Astrocyte of the spinal cord (primary cell): ENCODE measurements around the gene RASA2.

ENCODE experiments used
- DNase-seq: peaks from one replicate; pipeline ENCODE4 v3.0.0; 2011; ENCODE audit warnings: low read depth, low spot score
- H3K4me3 ChIP-seq: 2 replicates; pipeline ENCODE4 v1.5.1; 2011; ENCODE audit warnings: low read depth, mild to moderate bottlenecking, low read length, moderate library complexity
- CTCF ChIP-seq: IDR thresholded peaks from 2 replicates; pipeline ENCODE4 v1.5.1; 2012; ENCODE audit warnings: low read depth, mild to moderate bottlenecking, low read length, inconsistent platforms
- in situ Hi-C: cut with HindIII; loops from 2 replicates; pipeline ENCODE4 v1.10.0; 2017; ENCODE audit warnings: low sequenced_read_pairs

Gene RASA2

GRCh38 chr3:141553055-141553454 is 66.2 kb downstream of the RASA2 start:
- in situ Hi-C loops, result no loop called here
- no peak overlapping the region for H3K4me3 ChIP-seq
- no peak for TF ChIP-seq CTCF
- DNase-seq, result no peak

DNA sequence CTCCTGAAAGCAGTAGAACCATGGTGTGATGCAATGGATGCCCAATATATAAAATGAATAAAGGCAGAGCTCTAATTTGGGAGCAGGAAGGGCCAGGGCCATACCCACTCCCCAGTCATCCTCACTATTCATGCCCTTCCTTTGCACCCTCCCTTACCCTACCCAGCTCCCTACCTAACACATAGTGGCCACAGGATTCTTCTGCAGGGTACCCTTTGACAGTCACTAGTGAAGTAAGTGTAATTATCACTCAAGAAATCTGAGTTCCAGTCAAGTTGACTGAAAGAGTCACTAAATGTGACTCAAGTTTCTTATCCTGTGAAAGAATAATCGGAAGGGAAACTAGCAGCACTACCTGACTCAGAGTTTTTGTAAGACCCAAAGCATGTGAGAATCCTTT is 69.2 kb downstream of the RASA2 start:
- no peak for TF ChIP-seq CTCF
- no peak overlapping the region for H3K4me3 ChIP-seq
- no peak for DNase-seq
- in situ Hi-C loops, result no loop called here

DNA sequence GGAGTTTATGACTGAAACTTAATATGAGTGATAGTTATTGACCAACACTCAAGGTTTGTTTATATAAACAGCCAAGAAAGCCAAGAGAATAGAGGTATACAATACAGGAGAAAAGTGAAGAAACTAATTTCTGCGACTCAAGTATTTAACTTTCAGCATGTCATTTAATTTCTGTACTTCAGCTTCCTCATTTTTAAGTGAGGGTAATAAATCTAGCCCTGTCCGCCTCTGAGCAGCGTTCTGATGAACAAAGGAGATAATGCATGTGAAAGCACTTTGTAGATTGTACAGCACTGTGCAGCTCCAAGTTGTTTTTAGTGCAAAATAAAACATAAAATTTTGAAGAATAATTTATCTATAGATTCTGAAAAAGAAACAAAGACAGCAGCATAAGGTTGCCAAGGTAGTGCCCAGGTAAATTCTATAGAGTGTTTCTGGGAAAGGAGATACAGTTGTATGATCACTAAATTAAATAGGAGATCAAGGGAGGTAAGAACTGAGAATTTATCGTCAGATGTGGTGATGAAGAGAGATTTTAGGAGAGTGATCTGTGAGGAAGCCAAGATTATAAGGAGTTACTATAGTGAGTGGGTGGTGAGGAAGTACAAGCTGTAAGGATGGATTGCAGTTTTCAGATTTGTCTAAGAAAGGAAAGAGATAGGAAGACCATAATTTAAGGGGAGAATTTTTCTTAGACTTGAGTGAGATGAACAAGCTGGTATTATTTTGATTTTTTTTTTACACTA is 71.3 kb downstream of the RASA2 start:
- no peak overlapping the region for H3K4me3 ChIP-seq
- TF ChIP-seq CTCF, result no peak
- no peak for DNase-seq
- in situ Hi-C loops, result no loop called here

DNA sequence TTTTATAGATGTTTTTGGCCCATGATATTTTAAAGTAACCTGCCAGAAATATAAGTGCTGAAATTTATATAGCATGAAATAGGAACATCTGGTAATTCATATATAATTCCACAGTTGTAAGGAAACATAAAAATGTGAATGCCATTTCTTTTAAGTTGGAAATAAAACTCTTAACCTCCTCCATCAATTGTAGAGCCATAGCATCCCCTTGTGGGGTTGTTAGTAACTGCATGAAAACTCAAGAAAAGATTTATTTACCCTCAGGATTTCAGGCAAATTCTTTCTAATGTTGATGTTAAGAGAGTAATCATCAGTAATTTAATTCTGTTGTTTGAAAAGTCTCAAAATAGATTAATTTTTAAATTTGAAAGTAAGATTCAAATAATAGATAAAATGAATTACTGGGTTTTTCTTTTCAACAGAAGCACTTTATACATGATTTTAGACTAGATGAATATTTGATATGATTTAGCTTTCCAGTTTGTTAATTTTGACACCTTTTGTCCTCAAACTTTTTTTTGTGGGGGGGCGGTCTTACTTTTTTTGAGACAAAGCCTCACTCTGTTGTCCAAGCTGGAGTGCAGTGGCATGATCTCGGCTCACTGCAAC is 74.7 kb downstream of the RASA2 start:
- DNase-seq, result peak; percentile 80
- in situ Hi-C loops, result no loop called here
- no peak overlapping the region for H3K4me3 ChIP-seq
- peak; percentile 95 for TF ChIP-seq CTCF

GRCh38 chr3:141564241-141564640 is 77.4 kb downstream of the RASA2 start:
- in situ Hi-C loops, result no loop called here
- H3K4me3 ChIP-seq, result no peak overlapping the region
- no peak for DNase-seq
- TF ChIP-seq CTCF, result no peak

DNA sequence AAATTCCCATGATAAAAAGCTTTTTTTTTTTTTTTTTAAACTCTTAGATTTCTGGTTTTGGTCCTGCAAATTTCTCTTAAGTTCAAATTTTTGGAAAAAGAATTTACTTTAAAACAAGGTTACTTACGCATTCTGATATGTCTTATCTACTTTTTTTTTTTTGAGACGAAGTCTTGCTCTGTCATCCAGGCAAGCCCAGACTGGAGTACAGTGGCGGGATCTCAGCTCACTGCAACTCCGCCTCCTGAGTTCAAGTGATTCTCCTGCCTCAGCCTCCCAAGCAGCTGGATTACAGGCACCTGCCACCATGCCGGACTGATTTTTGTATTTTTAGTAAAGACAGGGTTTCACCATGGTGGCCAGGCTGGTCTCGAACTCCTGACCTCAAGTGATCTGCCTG is 83.2 kb downstream of the RASA2 start:
- no peak for DNase-seq
- in situ Hi-C loops, result no loop called here
- no peak overlapping the region for H3K4me3 ChIP-seq
- TF ChIP-seq CTCF, result no peak
